ENCODE data around the gene MINDY1. TPM values are rescaled to one million over a fixed set of nuclear protein-coding genes. Genes with fewer than 3 reads are reported as not detected.
A peak's percentile ranks its signal among the peaks of the same experiment; 100 is the strongest.

MINDY1 gene
- total and polyA plus RNA-seq, 7 experiments from 2014 or later: 12.8 to 53.4 (median 29.9) TPM

DNA sequence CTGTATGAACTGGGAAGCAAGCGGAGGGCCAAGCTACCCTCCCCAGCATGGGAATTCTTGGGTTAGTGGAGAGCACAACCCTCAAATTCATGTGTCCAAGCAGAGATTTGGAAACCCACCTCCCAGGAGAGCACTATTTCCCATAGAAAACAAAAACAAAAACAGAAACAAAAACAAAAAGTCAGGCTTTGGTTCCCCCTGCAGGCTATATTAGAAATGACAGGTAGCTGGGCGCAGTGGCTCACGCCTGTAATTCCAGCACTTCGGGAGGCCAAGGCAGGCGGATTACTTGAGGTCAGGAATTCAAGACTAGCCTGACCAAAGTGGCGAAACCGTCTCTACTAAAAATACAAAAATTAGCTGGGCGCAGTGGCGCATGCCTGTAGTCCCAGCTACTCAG lies 10.8 kb downstream of the MINDY1 start:
- CTCF ChIA-PET: interaction anchor here (0.6 to 7.8 kb wide), 10 partner anchors 10 to 229 kb away, joined by 3 to 56 read pairs (median 4); partner anchors contain the start of genes CDC42SE1, MINDY1 and MLLT11
- DNase-seq (peak in 2 of 9 donors; percentile 22 to 41), ATAC-seq (peak; percentile 75)
- H3K4me3 ChIP-seq (ENCODE audit: low read length): no peak overlapping the region
- H3K9me3 ChIP-seq (ENCODE audit: control insufficient read depth in 2 of 3, low read length in 3 of 3): no peaks in the 10 kb centered on the region
- H3K4me1 ChIP-seq (ENCODE audit: control insufficient read depth in 2 of 2, insufficient read depth in 2 of 2, low read length in 2 of 2): peaks cover 3 to 21% of the 10 kb centered on the region in 2 donors
- Mint-ChIP-seq H3K27ac (peak overlapping the region; percentile 19 to 91 (median 69)), H3K27me3 (no peaks in the 10 kb centered on the region), H3K9me3 (no peaks in the 10 kb centered on the region), H3K4me1 (peaks cover 5 to 25% (median 21%) of the 10 kb centered on the region in 7 donors), H3K4me3 (no peak overlapping the region), H3K36me3 (peaks cover 2 to 28% (median 13%) of the 10 kb centered on the region in 5 donors)
- intact Hi-C loops (cut with micrococcal nuclease): loop anchor here in 1 of 2 donors (1.0 to 10.0 kb wide), 4 partner anchors 8 to 531 kb away; no protein-coding TSS in a partner anchor
- POLR2A ChIA-PET: interaction anchor here (0.6 to 2.7 kb wide), 5 partner anchors 9 to 509 kb away, joined by 3 to 20 read pairs (median 4); partner anchors contain the start of genes ANXA9 and MINDY1
- peak overlapping the region; percentile 41 for H3K27ac ChIP-seq (ENCODE audit: low read depth, low read length)
- no peaks in the 10 kb centered on the region for H3K27me3 ChIP-seq (ENCODE audit: control insufficient read depth in 2 of 2, insufficient read depth in 2 of 2, low read length in 2 of 2)
- H3K36me3 ChIP-seq (ENCODE audit: control insufficient read depth in 2 of 3, insufficient read depth in 3 of 3, low read length in 3 of 3): peaks cover 0 to 53% (median 9%) of the 10 kb centered on the region in 3 experiments

DNA sequence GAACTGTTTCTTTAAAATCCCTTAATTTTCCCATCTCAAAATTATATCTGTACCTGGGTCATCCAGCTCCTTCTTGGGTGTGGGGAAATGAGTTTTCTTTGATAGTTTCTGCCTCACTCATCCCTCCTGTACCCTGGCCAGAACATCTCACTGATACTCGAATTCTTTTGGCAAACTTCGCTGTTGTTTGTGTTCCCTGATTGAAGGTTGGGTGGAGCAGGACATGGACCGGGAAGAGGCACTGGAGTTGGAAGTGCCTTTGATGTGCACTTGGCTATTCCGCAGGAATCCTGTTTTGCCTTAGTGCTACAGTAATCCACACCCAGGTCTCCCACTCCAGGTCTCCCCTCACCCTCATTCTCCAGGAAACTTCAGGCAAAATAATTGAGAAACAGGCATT lies 11.2 kb downstream of the MINDY1 start:
- intact Hi-C loops (cut with micrococcal nuclease): loop anchor here in 1 of 2 donors (10.0 kb wide), 2 partner anchors 161 to 531 kb away; no protein-coding TSS in a partner anchor
- H3K27ac ChIP-seq (ENCODE audit: low read depth, low read length): peak overlapping the region; percentile 41
- POLR2A ChIA-PET: interaction anchor here (1.1 to 2.7 kb wide), 3 partner anchors 9 to 14 kb away, joined by 4 to 20 read pairs (median 8); partner anchors contain the start of genes ANXA9 and MINDY1
- Mint-ChIP-seq H3K4me1 (peaks cover under 1 to 21% (median 17%) of the 10 kb centered on the region in 7 donors), H3K9me3 (no peaks in the 10 kb centered on the region), H3K36me3 (peaks cover 2 to 23% (median 10%) of the 10 kb centered on the region in 5 donors), H3K27me3 (no peaks in the 10 kb centered on the region), H3K4me3 (no peak overlapping the region), H3K27ac (peak overlapping the region in 8 of 9 donors; percentile 14 to 91 (median 63))
- H3K36me3 ChIP-seq (ENCODE audit: control insufficient read depth in 2 of 3, insufficient read depth in 3 of 3, low read length in 3 of 3): peaks cover 0 to 50% (median 9%) of the 10 kb centered on the region in 3 experiments
- H3K9me3 ChIP-seq (ENCODE audit: control insufficient read depth in 2 of 3, low read length in 3 of 3): no peaks in the 10 kb centered on the region
- ATAC-seq (no peak), DNase-seq (no peak)
- H3K4me3 ChIP-seq (ENCODE audit: low read length): no peak overlapping the region
- CTCF ChIA-PET: interaction anchor here (0.6 to 7.8 kb wide), 9 partner anchors 9 to 913 kb away, joined by 3 to 56 read pairs (median 4); partner anchors contain the start of genes CDC42SE1, MINDY1 and MLLT11
- H3K27me3 ChIP-seq (ENCODE audit: control insufficient read depth in 2 of 2, insufficient read depth in 2 of 2, low read length in 2 of 2): no peaks in the 10 kb centered on the region
- H3K4me1 ChIP-seq (ENCODE audit: control insufficient read depth in 2 of 2, insufficient read depth in 2 of 2, low read length in 2 of 2): peaks cover 3 to 18% of the 10 kb centered on the region in 2 donors

DNA sequence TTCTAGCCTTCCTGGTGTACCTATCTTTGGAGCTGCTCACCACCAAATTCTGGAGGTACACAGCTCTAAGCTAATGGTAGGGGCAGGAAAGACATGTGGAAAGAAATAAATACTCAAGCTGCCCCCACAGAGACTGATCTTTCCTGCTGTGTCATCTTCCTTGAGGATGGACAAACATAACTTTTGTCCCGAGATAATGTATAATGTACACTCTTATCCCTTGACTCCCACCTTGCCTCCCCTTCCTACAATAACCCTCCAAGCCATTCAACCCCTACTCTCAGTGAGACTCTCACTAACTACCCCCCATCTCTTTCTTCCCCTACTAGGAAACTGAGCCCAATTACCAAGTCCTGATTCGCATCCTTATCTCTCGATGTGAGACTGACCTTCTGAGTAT lies 12.5 kb downstream of the MINDY1 start:
- intact Hi-C loops (cut with micrococcal nuclease): loop anchor here in 1 of 2 donors (10.0 kb wide), 2 partner anchors 159 to 529 kb away; no protein-coding TSS in a partner anchor
- H3K9me3 Mint-ChIP-seq: no peaks in the 10 kb centered on the region
- peak overlapping the region in 8 of 9 donors; percentile 24 to 85 (median 69) for H3K27ac Mint-ChIP-seq
- DNase-seq (no peak), ATAC-seq (no peak)
- no peaks in the 10 kb centered on the region for H3K9me3 ChIP-seq (ENCODE audit: control insufficient read depth in 2 of 3, low read length in 3 of 3)
- ChIA-PET POLR2A (interaction anchor here (1.0 to 2.7 kb wide), 4 partner anchors 10 to 163 kb away, joined by 3 to 20 read pairs (median 6); partner anchors contain the start of genes ANXA9 and MINDY1), CTCF (interaction anchor here (0.6 to 7.8 kb wide), 4 partner anchors 12 to 66 kb away, joined by 3 to 56 read pairs (median 18); partner anchors contain the start of genes CDC42SE1, MINDY1 and MLLT11)
- peaks cover 0 to 15% (median 12%) of the 10 kb centered on the region in 7 donors for H3K4me1 Mint-ChIP-seq
- H3K36me3 ChIP-seq (ENCODE audit: control insufficient read depth in 2 of 3, insufficient read depth in 3 of 3, low read length in 3 of 3): peaks cover 0 to 38% (median 0%) of the 10 kb centered on the region in 3 experiments
- no peak overlapping the region for H3K4me3 ChIP-seq (ENCODE audit: low read length)
- peaks cover 3 to 7% of the 10 kb centered on the region in 2 donors for H3K4me1 ChIP-seq (ENCODE audit: control insufficient read depth in 2 of 2, insufficient read depth in 2 of 2, low read length in 2 of 2)
- peaks cover 2 to 21% (median 9%) of the 10 kb centered on the region in 5 donors for H3K36me3 Mint-ChIP-seq
- H3K27ac ChIP-seq (ENCODE audit: low read depth, low read length): no peak overlapping the region
- no peak overlapping the region for H3K4me3 Mint-ChIP-seq
- no peaks in the 10 kb centered on the region for H3K27me3 ChIP-seq (ENCODE audit: control insufficient read depth in 2 of 2, insufficient read depth in 2 of 2, low read length in 2 of 2)
- no peaks in the 10 kb centered on the region for H3K27me3 Mint-ChIP-seq

DNA sequence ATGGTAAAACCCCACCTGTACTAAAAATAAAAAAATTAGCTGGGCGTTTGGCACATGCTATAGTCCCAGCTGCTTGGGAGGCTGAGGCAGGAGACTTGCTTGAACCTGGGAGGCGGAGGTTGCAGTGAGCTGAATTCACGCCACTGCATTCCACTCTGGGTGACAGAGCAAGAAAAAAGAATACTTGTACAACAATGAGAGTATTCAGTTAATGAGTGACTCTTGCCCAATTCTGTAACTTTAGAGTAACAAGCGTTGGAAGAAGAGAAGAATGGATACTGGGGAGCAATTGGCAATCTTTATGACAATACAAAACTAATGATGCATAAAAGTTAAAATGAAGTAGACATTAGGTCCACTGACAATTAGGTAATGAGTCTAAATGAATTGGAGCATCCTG lies 14.1 kb downstream of the MINDY1 start:
- Mint-ChIP-seq H3K4me3 (no peak overlapping the region), H3K4me1 (peaks cover 5 to 20% (median 17%) of the 10 kb centered on the region in 7 donors), H3K27me3 (no peaks in the 10 kb centered on the region), H3K27ac (peak overlapping the region in 4 of 9 donors; percentile 0 to 46 (median 24)), H3K9me3 (no peaks in the 10 kb centered on the region), H3K36me3 (peaks cover 0 to 9% (median 9%) of the 10 kb centered on the region in 5 donors)
- intact Hi-C loops (cut with micrococcal nuclease): loop anchor here in 1 of 2 donors (10.0 kb wide), 2 partner anchors 158 to 528 kb away; no protein-coding TSS in a partner anchor
- Histone ChIP-seq H3K36me3 (ENCODE audit: control insufficient read depth in 2 of 3, insufficient read depth in 3 of 3, low read length in 3 of 3) (peaks cover 0 to 21% (median 0%) of the 10 kb centered on the region in 3 experiments), H3K4me1 (ENCODE audit: control insufficient read depth in 2 of 2, insufficient read depth in 2 of 2, low read length in 2 of 2) (peaks cover 3 to 7% of the 10 kb centered on the region in 2 donors), H3K4me3 (ENCODE audit: low read length) (no peak overlapping the region), H3K27ac (ENCODE audit: low read depth, low read length) (no peak overlapping the region), H3K9me3 (ENCODE audit: control insufficient read depth in 2 of 3, low read length in 3 of 3) (no peaks in the 10 kb centered on the region), H3K27me3 (ENCODE audit: control insufficient read depth in 2 of 2, insufficient read depth in 2 of 2, low read length in 2 of 2) (no peaks in the 10 kb centered on the region)
- DNase-seq (no peak), ATAC-seq (no peak)
- CTCF ChIA-PET: interaction anchor here (1.9 to 7.8 kb wide), 3 partner anchors 8 to 14 kb away, joined by 5 to 56 read pairs (median 29); partner anchors contain the start of gene MINDY1
- POLR2A ChIA-PET: no interaction called here

DNA sequence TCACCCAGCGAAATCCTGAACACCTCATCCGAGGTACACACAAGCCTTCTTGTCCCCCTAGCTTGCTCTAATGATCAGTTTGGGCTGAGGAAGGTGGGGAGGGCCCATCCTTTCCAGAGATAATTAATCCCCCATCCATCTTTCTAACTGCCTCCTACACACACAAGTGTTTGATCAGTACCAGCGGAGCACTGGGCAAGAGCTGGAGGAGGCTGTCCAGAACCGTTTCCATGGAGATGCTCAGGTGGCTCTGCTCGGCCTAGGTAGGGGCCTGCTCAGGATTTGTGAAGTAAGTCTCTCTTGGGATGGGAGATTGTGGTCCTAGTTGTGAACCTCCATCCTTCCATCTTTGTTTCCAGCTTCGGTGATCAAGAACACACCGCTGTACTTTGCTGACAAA lies 18.8 kb downstream of the MINDY1 start:
- Histone ChIP-seq H3K27me3 (ENCODE audit: control insufficient read depth in 2 of 2, insufficient read depth in 2 of 2, low read length in 2 of 2) (no peaks in the 10 kb centered on the region), H3K36me3 (ENCODE audit: control insufficient read depth in 2 of 3, insufficient read depth in 3 of 3, low read length in 3 of 3) (no peaks in the 10 kb centered on the region), H3K4me3 (ENCODE audit: low read length) (no peak overlapping the region), H3K4me1 (ENCODE audit: control insufficient read depth in 2 of 2, insufficient read depth in 2 of 2, low read length in 2 of 2) (no peaks in the 10 kb centered on the region), H3K9me3 (ENCODE audit: control insufficient read depth in 2 of 3, low read length in 3 of 3) (no peaks in the 10 kb centered on the region), H3K27ac (ENCODE audit: low read depth, low read length) (no peak overlapping the region)
- peak overlapping the region in 3 of 9 donors; percentile 13 to 67 (median 19) for H3K27ac Mint-ChIP-seq
- no peaks in the 10 kb centered on the region for H3K9me3 Mint-ChIP-seq
- ChIA-PET CTCF (interaction anchor here (0.5 to 0.9 kb wide), 2 partner anchors 18 to 29 kb away, joined by 3 read pairs; no protein-coding TSS in a partner anchor), POLR2A (interaction anchor here (0.5 to 1.5 kb wide), 4 partner anchors 10 to 276 kb away, joined by 3 to 4 read pairs (median 4); partner anchors contain the start of gene MINDY1)
- peaks cover 0 to 17% (median 10%) of the 10 kb centered on the region in 7 donors for H3K4me1 Mint-ChIP-seq
- H3K4me3 Mint-ChIP-seq: no peak overlapping the region
- DNase-seq (no peak), ATAC-seq (no peak)
- intact Hi-C loops (cut with micrococcal nuclease): no loop called here
- H3K36me3 Mint-ChIP-seq: no peaks in the 10 kb centered on the region
- H3K27me3 Mint-ChIP-seq: no peaks in the 10 kb centered on the region

DNA sequence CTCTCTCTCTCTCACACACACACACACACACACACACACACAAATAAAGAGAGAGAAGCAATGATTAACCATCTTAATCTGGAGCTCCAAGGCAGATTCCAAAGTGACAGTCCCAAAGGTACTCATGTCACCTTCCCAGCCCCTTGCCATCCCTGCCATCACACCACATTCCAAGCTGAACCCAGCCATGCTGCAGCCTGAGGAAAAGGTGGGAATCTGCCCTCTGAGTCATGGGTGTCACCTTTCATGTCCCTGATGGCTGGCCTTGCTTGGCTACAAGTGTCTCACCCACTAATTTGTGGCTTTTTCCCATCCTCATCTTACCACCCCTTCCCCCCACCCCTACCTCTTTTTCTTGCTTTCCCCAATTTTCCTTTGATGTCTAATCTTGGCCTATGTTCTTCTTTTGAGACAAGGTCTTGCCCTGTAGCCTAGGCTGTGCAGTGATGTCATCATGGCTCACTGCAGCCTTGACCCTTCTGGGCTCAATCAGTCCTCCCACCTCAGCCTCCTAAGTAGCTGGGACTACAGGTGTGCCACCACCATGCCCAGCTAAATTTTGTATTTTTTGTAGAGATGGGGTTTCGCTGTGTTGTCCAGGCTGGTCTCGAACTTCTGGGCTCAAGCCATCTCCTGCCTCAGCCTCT lies 21.4 kb downstream of the MINDY1 start:
- Mint-ChIP-seq H3K27ac (peak overlapping the region in 1 of 9 donors; percentile 55), H3K4me3 (no peak overlapping the region), H3K9me3 (no peaks in the 10 kb centered on the region), H3K27me3 (no peaks in the 10 kb centered on the region), H3K4me1 (peaks cover 0 to 13% (median 10%) of the 10 kb centered on the region in 7 donors), H3K36me3 (no peaks in the 10 kb centered on the region)
- Histone ChIP-seq H3K9me3 (ENCODE audit: control insufficient read depth in 2 of 3, low read length in 3 of 3) (no peaks in the 10 kb centered on the region), H3K36me3 (ENCODE audit: control insufficient read depth in 2 of 3, insufficient read depth in 3 of 3, low read length in 3 of 3) (no peaks in the 10 kb centered on the region), H3K27ac (ENCODE audit: low read depth, low read length) (no peak overlapping the region), H3K4me3 (ENCODE audit: low read length) (no peak overlapping the region), H3K27me3 (ENCODE audit: control insufficient read depth in 2 of 2, insufficient read depth in 2 of 2, low read length in 2 of 2) (no peaks in the 10 kb centered on the region), H3K4me1 (ENCODE audit: control insufficient read depth in 2 of 2, insufficient read depth in 2 of 2, low read length in 2 of 2) (no peaks in the 10 kb centered on the region)
- ChIA-PET POLR2A (interaction anchor here (1.1 kb wide), 2 partner anchors 10 to 16 kb away, joined by 3 to 4 read pairs; no protein-coding TSS in a partner anchor), CTCF (interaction anchor here (0.6 to 1.5 kb wide), 4 partner anchors 9 to 408 kb away, joined by 3 to 4 read pairs (median 4); no protein-coding TSS in a partner anchor)
- intact Hi-C loops (cut with micrococcal nuclease): no loop called here
- no peak for ATAC-seq
- DNase-seq: no peak

Data from naive thymus-derived CD4-positive, alpha-beta T cell (primary cell).